GM21423 (cell line): ENCODE data around the gene STX10.

Experiments used
- ATAC-seq: cut with Tn5 transposase; IDR thresholded peaks from one replicate; pipeline ENCODE4 v1.9.1; 2021; ENCODE audit warnings: mild to moderate bottlenecking, moderate library complexity; ENCODE audit not compliant: unreplicated experiment

The STX10 gene

GRCh38 chr19:13121551-13122274 is 28.5 kb downstream of the STX10 start:
- ATAC-seq: no peak

- ATAC-seq: no peak
Observed at GRCh38 chr19:13120817-13121216, 29.4 kb downstream of the STX10 start.

GRCh38 chr19:13120031-13120430 is 30.1 kb downstream of the STX10 start:
- ATAC-seq: no peak

- no peak for ATAC-seq
Observed at GRCh38 chr19:13119627-13120026, 30.5 kb downstream of the STX10 start.

GRCh38 chr19:13118424-13119193 is 31.6 kb downstream of the STX10 start:
- peak; percentile 9 for ATAC-seq

GRCh38 chr19:13117772-13118423 is 32.3 kb downstream of the STX10 start, which contains the start of gene NACC1:
TSS of gene NACC1 (plus strand) at chr19:13118264. CDS start at chr19:13135208, 16,944 bp downstream.
- peak; percentile 64 for ATAC-seq

GRCh38 chr19:13117176-13117771 is 32.9 kb downstream of the STX10 start:
- ATAC-seq: no peak

- peak; percentile 59 for ATAC-seq
Observed at GRCh38 chr19:13116282-13117175, 33.6 kb downstream of the STX10 start, which contains the start of gene TRMT1. TSS of gene TRMT1 (minus strand) at chr19:13116740. CDS start at chr19:13116399, 341 bp downstream.

GRCh38 chr19:13115936-13116281 is 34.3 kb downstream of the STX10 start:
- ATAC-seq: no peak

- no peak for ATAC-seq
Observed at GRCh38 chr19:13112555-13112954, 37.6 kb downstream of the STX10 start.

- ATAC-seq: no peak
Observed at GRCh38 chr19:13110099-13110610, 40.0 kb downstream of the STX10 start.

- ATAC-seq: no peak
Observed at GRCh38 chr19:13109361-13110098, 40.6 kb downstream of the STX10 start.

- ATAC-seq: no peak
Observed at GRCh38 chr19:13104848-13105711, 45.1 kb downstream of the STX10 start.

- ATAC-seq: peak; percentile 37
Observed at GRCh38 chr19:13104360-13104847, 45.8 kb downstream of the STX10 start.

GRCh38 chr19:13103581-13104359 is 46.4 kb downstream of the STX10 start:
- no peak for ATAC-seq

GRCh38 chr19:13102666-13103580 is 47.3 kb downstream of the STX10 start, which contains the start of gene LYL1:
TSS of gene LYL1 (minus strand) at chr19:13102858. CDS start at chr19:13101171, 1,687 bp downstream.
- ATAC-seq: peak; percentile 33

GRCh38 chr19:13102416-13102665 is 47.8 kb downstream of the STX10 start:
- ATAC-seq: peak; percentile 1
